ENCODE results near the gene PLXNA2.

PLXNA2 gene

GRCh38 chr1:208145167-208145566, 99.0 kb downstream of the PLXNA2 start:
- no peak for TF ChIP-seq CTCF (IDR thresholded peaks at IDR 0.05)

GRCh38 chr1:208142590-208143382, 101.4 kb downstream of the PLXNA2 start:
- no peak for TF ChIP-seq CTCF (IDR thresholded peaks at IDR 0.05)

- no peak for TF ChIP-seq CTCF (IDR thresholded peaks at IDR 0.05)
Observed at GRCh38 chr1:208141610-208142192, 102.5 kb downstream of the PLXNA2 start.

GRCh38 chr1:208139434-208140045, 104.6 kb downstream of the PLXNA2 start:
- TF ChIP-seq CTCF (IDR thresholded peaks at IDR 0.05): no peak

GRCh38 chr1:208137193-208137592, 107.0 kb downstream of the PLXNA2 start:
- TF ChIP-seq CTCF (IDR thresholded peaks at IDR 0.05): no peak

GRCh38 chr1:208136459-208137182, 107.6 kb downstream of the PLXNA2 start:
- no peak for TF ChIP-seq CTCF (IDR thresholded peaks at IDR 0.05)

GRCh38 chr1:208135354-208135753, 108.8 kb downstream of the PLXNA2 start:
- no peak for TF ChIP-seq CTCF (IDR thresholded peaks at IDR 0.05)

Data from LNCAP (cell line).